Measurements from ENCODE around the gene ZNF813.
"Not testable (repeated sequence)": the region's sequence is repeated elsewhere in the genome, so short reads cannot be mapped to it uniquely, and the experiment has no call there.

The ZNF813 gene

DNA sequence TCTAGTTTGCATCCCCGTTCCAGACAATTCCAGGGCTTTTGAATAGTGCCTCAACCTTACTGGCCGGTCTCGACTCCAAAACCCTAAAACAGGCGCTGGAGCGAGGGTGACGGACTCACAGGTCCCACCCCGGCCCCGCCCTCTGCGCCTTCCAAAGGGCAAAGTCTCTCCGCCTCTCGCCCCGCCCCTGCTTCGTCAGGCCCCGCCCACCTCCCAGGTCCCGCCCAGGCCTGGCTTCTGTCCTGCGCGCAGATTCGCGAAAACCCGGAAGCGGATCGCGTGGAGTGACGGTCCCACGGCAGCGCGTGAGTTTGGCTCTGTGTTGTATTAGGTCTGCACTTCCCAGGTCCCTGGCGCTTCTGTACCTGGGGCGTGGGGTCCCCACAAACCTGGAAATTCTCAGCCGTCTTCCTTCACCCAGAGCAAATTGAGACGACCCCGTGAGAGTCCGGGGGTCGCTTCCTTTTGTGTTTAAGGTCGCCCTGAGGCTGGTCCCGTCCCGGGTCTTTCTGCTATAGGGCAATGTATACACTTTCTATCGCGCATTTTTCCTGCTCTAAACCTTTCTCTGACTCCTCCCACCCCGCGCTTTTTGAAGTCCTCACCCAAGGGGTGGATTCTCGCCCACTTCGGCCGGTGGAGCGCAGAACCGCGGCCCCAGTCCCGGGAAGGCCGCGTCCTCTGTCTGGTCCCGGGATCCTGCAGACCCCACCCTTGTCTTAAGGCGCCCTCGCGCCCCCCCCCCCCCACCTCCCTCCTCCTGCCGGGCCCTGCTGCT, at the start of gene ZNF813:
TSS of gene ZNF813 (plus strand) at position 249 of the 778 bp plus-strand sequence. CDS start 16,090 bp downstream, outside the sequence.
- DNase-seq (ENCODE audit: low spot score): peak; percentile 90

DNA sequence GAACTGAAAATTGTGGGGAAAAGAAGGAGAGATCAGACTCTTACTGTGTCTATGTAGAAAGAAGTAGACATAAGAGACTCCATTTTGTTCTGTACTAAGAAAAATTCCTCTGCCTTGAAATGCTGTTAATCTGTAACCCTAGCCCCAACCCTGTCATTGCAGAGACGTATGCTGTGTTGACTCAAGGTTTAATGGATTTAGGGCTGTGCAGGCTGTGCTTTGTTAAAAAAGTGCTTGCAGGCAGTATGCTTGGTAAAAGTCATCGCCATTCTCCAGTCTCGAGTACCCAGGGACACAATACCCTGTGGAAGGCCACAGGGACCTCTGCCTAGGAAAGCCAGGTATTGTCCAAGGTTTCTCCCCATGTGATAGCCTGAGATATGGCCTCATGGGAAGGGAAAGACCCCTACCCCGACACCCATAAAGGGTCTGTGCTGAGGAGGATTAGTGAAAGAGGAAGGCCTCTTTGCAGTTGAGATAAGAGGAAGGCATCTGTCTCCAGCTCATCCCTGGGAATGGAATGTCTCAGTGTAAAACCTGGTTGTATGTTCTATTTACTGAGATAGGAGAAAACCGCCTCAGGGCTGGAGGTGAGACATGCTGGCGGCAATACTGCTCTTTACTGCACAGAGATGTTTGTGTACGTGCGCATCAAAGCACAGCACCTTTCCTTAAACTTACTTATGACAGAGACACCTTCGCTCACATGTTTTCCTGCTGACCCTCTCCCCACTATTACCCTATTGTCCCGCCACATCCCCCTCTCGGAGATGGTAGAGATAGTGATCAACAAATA, 46.8 kb upstream of the ZNF813 start:
- not testable (repeated sequence) for DNase-seq (ENCODE audit: low spot score)

DNA sequence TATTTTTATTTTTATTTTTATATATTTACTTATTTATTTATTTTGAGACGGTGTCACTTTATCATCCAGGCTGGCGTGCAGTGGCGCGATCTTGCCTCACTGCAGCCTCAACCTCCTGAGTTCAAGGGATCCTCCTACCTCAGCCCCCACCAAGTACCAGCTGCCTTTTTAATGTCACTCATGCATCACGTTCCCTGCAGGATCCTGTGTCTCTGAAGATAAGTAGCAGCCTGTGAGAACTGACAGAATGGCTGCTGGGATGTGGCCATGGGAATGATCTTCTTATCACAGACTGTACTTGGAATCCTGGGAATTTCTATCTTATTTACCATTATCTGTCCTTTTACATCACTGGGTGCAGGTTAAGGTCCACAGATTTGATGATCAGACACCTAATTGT, 45.0 kb upstream of the ZNF813 start:
- no peak for DNase-seq (ENCODE audit: low spot score)

DNA sequence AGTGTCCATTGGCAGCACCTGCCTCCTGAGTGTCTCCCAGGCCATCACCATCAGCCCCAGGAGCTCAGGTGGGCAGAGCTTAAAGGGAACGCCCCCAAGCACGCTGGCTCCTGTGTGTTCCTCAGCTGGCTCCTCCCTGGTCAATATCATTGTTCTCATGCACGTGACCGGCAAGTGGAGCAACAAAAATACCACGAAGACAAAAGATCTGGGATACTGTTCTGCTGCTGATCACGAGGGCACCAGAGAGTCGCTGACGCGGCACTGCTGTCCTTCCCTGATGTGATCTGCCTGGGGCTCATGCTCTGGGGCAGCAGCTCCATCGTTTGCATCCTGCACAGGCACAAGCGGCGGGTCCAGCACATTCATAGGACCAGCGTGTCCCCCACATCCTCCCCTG, 44.5 kb upstream of the ZNF813 start:
- not testable (repeated sequence) for DNase-seq (ENCODE audit: low spot score)

DNA sequence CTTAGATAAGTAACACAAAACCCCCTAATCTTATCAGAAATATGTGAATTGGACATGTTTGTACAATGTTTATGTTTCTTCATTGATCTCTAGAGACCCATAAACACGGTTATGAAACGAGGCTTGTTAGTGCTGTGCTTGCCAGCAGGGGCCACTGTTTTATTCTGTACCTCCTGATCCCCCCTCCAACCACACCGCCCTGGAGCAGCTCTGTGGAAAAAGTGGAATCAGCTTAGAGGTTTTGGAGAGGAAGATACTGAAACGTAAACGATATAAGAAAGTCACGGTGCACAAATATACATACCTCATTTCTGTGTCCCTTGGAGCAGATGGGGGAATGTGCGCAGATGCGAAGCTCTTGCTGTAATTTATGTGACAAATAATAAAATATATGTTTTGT, 43.9 kb upstream of the ZNF813 start:
- not testable (repeated sequence) for DNase-seq (ENCODE audit: low spot score)

DNA sequence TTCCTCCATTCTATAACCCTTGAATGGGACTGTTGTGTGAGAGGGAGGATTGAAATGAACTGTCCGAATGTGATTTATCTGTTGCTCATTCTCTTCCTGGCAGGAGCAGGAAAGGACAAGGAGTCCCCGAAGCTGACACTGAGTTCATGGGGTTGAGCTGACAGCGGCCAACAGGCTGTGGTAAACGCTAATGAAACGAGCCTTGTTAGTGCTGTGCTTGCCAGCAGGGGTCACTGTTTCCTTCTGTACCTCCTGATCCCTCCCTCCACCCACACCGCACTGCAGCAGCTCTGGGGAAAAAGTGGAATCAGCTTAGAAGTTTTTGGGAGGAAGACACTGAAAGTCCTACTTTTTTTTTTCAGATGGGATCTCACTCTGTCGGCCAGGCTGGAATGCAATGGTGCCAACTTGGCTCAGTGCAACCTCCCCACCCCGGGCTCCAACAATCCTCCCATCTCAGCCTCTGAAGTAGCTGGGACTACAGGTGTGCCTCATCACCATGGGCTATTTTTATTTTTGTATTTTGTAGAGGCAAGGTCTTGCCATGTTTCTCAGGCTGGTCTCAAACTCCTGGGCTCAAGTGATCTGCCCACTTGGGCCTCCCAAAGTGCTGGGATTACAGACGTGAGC, 42.5 kb upstream of the ZNF813 start:
- DNase-seq (ENCODE audit: low spot score): peak; percentile 66

DNA sequence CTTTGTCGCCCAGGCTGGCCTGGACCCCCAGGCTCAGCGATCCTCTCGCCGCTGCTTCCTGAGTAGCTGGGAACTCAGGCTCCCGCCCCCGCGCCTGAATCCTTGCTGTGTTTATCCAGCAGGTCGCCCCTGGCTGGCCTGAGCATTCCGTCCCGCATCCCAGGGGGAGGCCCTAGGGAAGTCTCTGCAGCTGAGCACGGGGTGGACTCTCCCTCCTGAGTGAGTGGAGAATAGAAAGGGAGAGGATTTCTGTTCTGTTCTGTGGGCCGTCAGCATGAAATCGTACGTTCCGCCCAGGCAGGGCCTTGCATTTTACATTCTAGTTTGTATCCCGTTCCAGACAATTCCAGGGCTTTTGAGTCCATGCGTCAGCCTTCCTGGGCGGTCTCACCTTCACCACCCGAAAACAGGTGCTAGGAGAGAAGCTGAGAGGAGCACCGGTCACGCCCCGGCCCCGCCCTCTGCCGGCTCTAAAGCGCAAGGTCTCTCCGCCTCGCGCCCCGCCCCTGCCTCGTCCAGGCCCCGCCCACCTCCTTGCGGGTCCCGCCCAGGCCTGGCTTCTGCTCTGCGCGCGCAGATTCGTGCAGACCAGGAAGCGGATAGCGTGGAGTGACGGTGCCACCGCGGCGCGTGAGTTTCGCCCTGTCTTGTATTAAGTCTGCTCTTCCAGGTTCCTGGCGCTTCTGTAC, 36.0 kb upstream of the ZNF813 start, which contains the start of gene ZNF761:
TSS of gene ZNF761 (plus strand) at position 586 of the 689 bp plus-strand sequence. CDS start 15,285 bp downstream, outside the sequence.
- peak; percentile 93 for DNase-seq (ENCODE audit: low spot score)

DNA sequence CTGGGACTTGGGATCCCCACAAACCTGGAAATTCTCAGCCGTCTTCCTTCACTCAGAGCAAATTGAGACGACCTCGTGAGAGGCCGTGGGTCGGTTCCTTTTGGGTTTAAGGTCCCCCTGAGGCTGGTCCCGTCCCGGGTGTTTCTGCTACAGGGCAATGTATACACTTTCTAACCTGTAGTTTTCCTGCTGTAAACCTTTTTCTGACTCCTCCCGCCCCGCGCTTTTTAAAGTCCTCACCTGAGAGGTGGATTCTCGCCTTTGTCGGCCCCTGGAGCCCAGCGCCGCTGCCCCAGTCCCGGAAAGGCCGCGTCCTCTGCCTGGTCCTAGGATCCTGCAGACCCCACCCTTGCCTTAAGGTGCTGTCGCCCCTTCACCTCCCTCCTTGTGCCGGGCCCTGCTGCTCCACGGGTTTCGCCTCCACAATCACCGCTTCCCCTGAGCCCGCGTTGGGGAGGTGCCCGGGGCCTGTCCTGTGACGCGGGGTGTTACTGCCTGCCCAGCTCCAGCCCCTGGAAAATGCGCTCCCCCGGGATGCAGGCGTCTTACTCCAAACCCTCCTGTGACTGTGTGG, 35.4 kb upstream of the ZNF813 start:
- DNase-seq (ENCODE audit: low spot score): peak; percentile 17

DNA sequence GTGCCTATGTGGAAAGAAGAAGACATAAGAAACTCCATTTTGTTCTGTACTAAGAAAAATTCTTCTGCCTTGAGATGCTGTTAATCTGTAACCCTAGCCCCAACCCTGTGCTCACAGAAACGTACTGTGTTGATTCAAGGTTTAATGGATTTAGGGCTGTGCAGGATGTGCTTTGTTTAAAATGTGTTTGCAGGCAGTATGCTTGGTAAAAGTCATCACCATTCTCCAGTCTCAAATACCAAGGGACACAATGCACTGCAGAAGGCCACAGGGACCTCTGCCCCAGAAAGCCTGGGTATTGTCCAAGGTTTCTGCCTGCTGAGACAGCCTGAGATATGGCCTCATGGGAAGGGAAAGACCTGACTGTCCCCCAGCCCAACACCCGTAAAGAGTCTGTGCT, 23.7 kb upstream of the ZNF813 start:
- not testable (repeated sequence) for DNase-seq (ENCODE audit: low spot score)

DNA sequence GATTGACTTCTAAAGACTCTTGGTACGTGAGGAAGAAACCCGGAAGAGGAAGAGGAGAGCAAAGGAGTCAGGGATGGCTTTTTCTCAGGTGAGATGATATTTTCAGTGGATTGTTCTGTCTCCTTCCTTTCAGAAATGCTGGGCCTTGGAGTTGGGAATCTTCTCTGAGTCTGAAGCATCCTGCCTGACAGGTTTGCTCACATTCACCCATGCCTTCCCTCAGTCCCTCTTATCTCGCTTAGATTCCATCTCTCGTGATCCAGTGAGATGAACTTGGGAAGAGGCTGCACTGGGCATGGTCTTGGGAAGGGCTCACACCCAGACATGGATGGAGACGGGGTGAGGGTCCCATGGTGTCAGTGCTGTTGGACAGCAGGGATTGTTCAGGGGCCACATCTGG, 20.3 kb upstream of the ZNF813 start:
- not testable (repeated sequence) for DNase-seq (ENCODE audit: low spot score)

DNA sequence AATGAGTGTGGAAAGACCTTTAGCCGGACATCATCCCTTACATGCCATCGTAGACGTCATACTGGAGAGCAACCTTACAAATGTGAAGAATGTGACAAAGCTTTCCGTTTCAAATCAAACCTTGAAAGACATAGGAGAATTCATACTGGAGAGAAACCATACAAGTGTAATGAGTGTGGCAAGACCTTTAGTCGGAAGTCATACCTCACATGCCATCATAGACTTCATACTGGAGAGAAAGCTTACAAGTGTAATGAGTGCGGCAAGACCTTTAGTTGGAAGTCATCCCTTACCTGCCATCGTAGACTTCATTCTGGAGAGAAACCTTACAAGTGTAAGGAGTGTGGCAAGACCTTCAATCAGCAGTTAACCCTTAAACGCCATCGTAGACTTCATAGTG, 11.7 kb upstream of the ZNF813 start:
- no peak for DNase-seq (ENCODE audit: low spot score)

DNA sequence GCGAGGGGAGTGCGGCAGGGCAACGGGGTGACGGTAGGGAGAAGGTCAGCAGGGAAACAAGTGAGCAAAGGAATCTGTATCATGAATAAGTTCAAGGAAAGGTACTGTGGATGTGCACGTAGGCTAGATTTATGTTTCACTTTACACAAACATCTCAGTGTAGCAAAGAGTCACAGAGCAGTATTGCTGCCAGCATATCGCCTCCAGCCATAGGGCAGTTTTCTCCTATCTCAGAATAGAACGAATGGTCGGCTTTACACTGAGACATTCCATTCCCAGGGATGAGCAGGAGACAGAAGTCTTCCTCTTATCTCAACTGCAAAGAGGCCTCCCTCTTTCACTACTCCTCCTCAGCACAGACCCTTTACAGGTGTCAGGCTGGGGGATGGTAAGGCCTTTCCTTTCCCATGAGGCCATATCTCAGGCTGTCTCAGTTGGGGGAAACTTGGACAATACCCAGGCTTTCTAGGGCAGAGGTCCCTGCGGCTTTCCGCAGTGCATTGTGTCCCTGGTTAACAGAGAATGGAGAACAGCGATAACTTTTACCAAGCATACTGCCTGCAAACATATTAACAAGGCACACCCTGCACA, 7.3 kb upstream of the ZNF813 start:
- not testable (repeated sequence) for DNase-seq (ENCODE audit: low spot score)

DNA sequence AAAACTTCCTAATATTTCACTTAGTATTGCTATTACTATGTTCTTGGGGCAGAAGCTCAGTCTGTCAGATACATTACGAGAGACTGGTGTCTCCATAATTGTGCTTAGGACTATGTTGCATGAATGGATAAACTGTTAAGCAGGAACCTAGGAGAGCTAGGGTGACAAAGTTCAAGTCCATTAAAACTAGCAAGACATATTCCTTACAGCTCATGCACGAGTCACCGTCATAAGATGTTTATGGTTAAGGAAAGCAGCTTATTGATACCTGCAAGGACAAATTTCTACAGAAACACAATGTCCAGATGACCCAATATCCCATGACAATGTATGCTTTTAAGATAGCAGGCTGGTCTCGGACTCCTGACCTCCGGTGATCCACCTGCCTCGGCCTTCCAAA, 5.7 kb upstream of the ZNF813 start:
- no peak for DNase-seq (ENCODE audit: low spot score)

DNA sequence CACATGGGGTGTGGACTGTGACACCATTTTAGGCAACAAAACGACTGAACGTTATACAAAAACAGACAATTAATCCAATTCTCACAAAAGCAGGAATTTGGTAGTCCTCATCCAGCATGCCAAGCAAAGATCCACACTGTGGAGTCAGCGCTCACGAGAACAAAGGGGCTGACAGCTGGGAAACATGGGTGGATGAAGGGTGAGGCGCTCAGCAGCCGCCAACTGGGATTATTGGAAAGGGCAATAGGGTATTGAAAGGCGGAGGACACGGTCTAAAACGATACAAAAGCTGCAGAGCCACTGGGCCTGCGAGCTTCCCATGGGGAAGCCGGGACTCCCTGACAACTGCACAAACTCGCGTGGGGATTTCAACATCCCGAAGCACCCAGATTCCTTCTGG, 4.7 kb upstream of the ZNF813 start:
- no peak for DNase-seq (ENCODE audit: low spot score)

DNA sequence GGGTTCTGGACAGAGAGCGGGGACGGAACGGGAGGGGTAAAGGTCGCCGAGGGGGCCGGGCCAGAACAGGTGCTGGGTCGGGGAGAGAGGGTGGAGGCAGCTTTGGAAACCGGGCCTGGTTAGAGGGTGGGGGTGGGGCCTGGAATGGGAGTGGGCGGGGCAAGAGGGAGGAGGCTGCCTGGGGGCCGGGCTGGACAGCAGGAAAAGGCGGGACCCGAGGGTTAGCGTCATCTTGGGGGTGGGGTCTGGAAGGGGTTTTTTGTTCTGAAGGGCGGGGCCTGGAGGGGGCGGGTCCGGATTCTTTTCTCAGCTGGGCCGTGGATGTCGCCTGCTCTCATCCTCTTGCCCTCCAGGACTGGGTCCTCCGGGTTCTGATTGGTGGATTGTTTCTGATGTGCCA, 4.3 kb upstream of the ZNF813 start:
- DNase-seq (ENCODE audit: low spot score): peak; percentile 71

DNA sequence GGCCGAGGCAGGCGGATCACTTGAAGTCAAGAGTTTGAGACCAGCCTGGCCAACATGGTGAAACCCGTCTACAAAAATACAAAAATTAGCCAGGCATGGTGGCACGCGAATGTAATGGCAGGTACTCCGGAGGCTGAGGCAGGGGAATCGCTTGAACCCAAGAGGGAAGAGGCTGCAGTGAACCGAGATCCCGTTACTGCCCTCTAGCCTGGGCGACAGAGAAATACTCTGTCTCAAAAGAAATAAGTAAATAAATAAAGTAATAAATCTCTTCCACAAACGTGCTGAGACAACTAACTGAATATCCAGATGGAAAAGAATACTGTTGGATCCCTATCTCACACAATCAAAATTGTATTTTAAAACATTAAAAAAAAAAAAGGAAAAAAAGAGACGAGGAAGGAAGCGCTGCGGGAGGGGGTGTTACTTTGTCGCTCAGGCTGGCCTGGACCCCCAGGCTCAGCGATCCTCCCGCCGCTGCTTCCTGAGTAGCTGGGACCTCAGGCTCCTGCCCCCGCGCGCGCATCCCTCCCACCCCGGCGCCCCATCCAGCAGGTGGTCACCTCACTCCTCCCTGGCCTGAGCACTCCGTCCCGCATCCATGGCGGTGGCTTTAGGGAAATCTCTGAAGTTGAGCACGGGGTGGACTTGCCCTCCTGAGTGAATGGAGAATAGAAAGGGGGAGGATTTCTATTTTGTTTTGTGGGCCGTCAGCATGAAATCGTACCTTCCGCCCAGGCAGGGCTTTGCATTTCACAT, 628 bp upstream of the ZNF813 start:
- DNase-seq (ENCODE audit: low spot score): no peak

DNA sequence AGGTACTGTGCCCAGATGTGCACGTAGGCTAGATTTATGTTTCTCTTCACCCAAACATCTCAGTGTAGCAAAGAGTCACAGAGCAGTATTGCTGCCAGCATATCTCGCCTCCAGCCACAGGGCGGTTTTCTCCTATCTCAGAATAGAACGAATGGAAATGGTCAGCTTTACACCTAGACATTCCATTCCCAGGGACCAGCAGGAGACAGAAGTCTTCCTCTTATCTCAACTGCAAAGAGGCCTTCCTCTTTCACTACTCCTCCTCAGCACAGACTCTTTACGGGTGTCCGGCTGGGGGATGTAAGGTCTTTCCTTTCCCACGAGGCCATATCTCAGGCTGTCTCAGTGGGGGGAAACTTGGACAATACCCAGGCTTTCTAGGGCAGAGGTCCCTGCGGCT, 1.1 kb downstream of the ZNF813 start:
- DNase-seq (ENCODE audit: low spot score): not testable (repeated sequence)

DNA sequence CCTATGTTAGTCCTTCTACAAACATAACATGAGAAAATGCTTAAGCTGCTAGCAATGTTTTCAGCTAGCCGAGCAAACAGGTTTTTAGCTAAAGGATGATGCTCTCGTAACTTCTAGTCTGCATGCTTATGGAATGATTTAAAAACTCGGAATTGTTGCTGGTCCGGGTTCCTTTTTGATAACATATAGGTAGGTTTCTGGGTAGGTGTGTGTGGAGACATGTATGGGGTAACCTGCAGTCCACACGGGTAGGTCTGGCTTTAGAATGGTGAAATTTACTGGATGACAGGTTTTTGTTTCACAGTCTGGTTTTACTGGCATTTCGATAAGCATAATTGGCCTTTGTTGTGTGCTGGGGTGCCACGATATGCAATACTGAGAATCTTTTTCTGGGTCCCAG, 4.4 kb downstream of the ZNF813 start:
- DNase-seq (ENCODE audit: low spot score): no peak

DNA sequence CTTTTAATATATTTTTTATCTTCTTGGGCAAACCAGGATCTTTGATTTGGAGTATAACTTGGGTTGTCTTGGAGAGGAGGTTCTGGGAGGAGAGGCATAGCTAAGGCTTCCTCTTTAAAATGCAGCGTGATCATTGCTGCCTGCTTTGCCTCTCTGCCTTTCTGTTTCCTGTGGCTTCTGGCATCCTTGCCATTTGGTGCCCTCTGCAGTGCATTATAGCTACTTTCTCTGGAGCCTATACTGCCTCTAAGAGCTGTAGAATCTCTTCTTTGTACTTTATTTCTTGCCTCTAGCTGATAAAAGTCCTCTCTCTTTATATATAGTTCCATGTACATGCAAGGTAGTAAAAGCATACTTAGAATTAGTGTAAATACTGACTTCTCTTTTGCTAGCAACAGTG, 7.3 kb downstream of the ZNF813 start:
- not testable (repeated sequence) for DNase-seq (ENCODE audit: low spot score)

DNA sequence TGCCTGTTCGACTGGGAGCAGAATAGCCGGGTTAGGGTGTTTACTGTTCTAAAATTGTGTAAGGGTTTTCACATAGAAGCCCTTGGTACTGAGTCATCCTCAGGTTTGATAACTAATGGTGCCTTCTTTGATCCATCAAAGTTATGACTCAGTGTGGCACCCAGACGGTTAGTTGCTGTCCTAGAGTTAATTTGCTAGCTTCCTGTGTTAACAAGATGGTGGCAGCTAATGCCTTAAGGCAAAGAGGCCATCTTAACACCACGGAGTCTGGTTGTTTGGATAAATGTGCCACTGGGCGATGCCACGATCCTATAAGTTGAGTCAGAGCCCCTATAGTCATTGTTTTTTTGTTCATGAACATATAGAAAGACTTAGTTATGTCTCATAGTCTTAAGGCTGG, 7.9 kb downstream of the ZNF813 start:
- DNase-seq (ENCODE audit: low spot score): not testable (repeated sequence)

DNA sequence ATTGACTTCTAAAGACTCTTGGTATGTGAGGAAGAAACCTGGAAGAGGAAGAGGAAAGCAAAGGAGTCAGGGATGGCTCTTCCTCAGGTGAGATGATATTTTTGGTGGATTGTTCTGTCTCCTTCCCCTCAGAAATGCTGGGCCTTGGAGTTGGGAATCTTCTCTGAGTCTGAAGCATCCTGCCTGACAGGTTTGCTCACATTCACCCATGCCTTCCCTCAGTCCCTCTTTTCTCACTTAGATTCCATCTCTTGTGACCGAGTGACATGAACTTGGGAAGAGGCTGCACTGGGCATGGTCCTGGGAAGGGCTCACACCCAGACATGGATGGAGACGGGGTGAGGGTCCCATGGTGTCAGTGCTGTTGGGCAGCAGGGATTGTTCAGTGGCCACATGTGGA, 16.2 kb downstream of the ZNF813 start:
- DNase-seq (ENCODE audit: low spot score): not testable (repeated sequence)
